GM13976 (cell line): ENCODE measurements around the gene UNC45B.
"Not testable (repeated sequence)": the region's sequence is repeated elsewhere in the genome, so short reads cannot be mapped to it uniquely, and the experiment has no call there.

Experiments used
- DNase-seq: peaks from one replicate; pipeline ENCODE4 v3.0.0; 2012; ENCODE audit warnings: low spot score
- CTCF ChIP-seq: IDR thresholded peaks from 2 replicates; pipeline ENCODE4 v1.5.1; 2012; ENCODE audit warnings: borderline replicate concordance, mild to moderate bottlenecking; ENCODE audit not compliant: insufficient read depth; ENCODE audit errors: extremely low read depth, missing control alignments, control extremely low read depth
- in situ Hi-C: fragments of 300-500 bp; cut with MboI; formaldehyde crosslinking; loops from one replicate; pipeline ENCODE4 v1.12.0; 2022; ENCODE audit warnings: low sequenced_read_pairs, mixed read lengths, inconsistent platforms; ENCODE audit not compliant: unreplicated experiment

UNC45B gene

GRCh38 chr17:35104844-35105450 lies 42.7 kb upstream of the UNC45B start:
- TF ChIP-seq CTCF, result no peak
- in situ Hi-C loops, result loop anchor here (25.0 kb wide), 1 partner anchor 568 kb away; no protein-coding TSS in a partner anchor
- no peak for DNase-seq

- not testable (repeated sequence) for DNase-seq
- in situ Hi-C loops, result loop anchor here (10.0 to 25.0 kb wide), 2 partner anchors 573 to 686 kb away; no protein-coding TSS in a partner anchor
Observed at GRCh38 chr17:35110791-35111190, 36.8 kb upstream of the UNC45B start.

- no peak for TF ChIP-seq CTCF
- in situ Hi-C loops, result loop anchor here (5.0 to 25.0 kb wide), 3 partner anchors 120 to 692 kb away; no protein-coding TSS in a partner anchor
- no peak for DNase-seq
Observed at GRCh38 chr17:35116845-35117244, 30.8 kb upstream of the UNC45B start.

- peak; percentile 39 for TF ChIP-seq CTCF
- in situ Hi-C loops, result loop anchor here (5.0 to 25.0 kb wide), 3 partner anchors 121 to 693 kb away; no protein-coding TSS in a partner anchor
- no peak for DNase-seq
Observed at GRCh38 chr17:35117984-35118383, 29.6 kb upstream of the UNC45B start.

GRCh38 chr17:35119370-35120165 lies 28.0 kb upstream of the UNC45B start, which contains the start of gene RAD51D:
Gene RAD51D (minus strand): TSS chr17:35119860. CDS start chr17:35119613, 247 bp downstream.
- peak; percentile 97 for TF ChIP-seq CTCF
- peak; percentile 94 for DNase-seq
- in situ Hi-C loops, result loop anchor here (5.0 to 25.0 kb wide), 3 partner anchors 122 to 695 kb away; no protein-coding TSS in a partner anchor

GRCh38 chr17:35121315-35121714 lies 26.3 kb upstream of the UNC45B start, which contains the start of gene FNDC8:
Gene FNDC8 (plus strand): TSS chr17:35121615. CDS start chr17:35121694, 79 bp downstream.
- in situ Hi-C loops, result loop anchor here (25.0 kb wide), 1 partner anchor 584 kb away; no protein-coding TSS in a partner anchor
- TF ChIP-seq CTCF, result no peak
- DNase-seq, result no peak
